Panc1 (cell line): ENCODE measurements around the gene ARL15.

ENCODE experiments used
- CTCF ChIP-seq: fragments of 450-650 bp; IDR thresholded peaks from 2 replicates; pipeline ENCODE4 v1.5.1; 2017; ENCODE audit warnings: mild to moderate bottlenecking
- POLR2AphosphoS5 ChIP-seq: IDR thresholded peaks from 2 replicates; pipeline ENCODE4 v1.6.1; 2012; ENCODE audit warnings: mild to moderate bottlenecking, low read depth, low read length, moderate library complexity
- REST ChIP-seq, 2 experiments: IDR thresholded peaks; 2 replicates each; pipeline ENCODE4 v1.6.1; 2011 to 2012; ENCODE audit warnings: low read depth in 2 of 2, control low read depth in 1 of 2, low read length in 1 of 2, mild to moderate bottlenecking in 1 of 2, moderate library complexity in 1 of 2; ENCODE audit not compliant: insufficient read depth in 1 of 2
- TCF7L2 ChIP-seq: IDR thresholded peaks from 2 replicates; pipeline ENCODE4 v1.6.1; 2011; ENCODE audit warnings: mild to moderate bottlenecking, low read depth, low read length, inconsistent platforms

GRCh38 chr5:54230936-54231685 is 79.3 kb downstream of the ARL15 start:
- TF ChIP-seq POLR2AphosphoS5 (no peak), CTCF (no peak), REST (IDR thresholded peaks at IDR 0.05; ENCODE audit: insufficient read depth in 1 of 2, low read depth in 2 of 2, low read length in 1 of 2) (no peak), TCF7L2 (no peak)
